Superior temporal gyrus (tissue), 1 donor: ENCODE results near the gene RAPGEF6.

Experiments used
- DNase-seq: peaks from one replicate; pipeline ENCODE4 v3.0.0-alpha.2; 2016; ENCODE audit errors: extremely low spot score

Gene RAPGEF6

GRCh38 chr5:131541762-131542161 is 93.3 kb downstream of the RAPGEF6 start:
- DNase-seq = no peak

- no peak for DNase-seq
These were observed 94.0 kb downstream of the RAPGEF6 start for GRCh38 chr5:131541071-131541470.

- DNase-seq = no peak
These were observed 95.8 kb downstream of the RAPGEF6 start for GRCh38 chr5:131539251-131539650.

- DNase-seq = no peak
These were observed 96.8 kb downstream of the RAPGEF6 start for GRCh38 chr5:131538177-131538593.

- no peak for DNase-seq
These were observed 98.1 kb downstream of the RAPGEF6 start for GRCh38 chr5:131536850-131537448.

GRCh38 chr5:131536211-131536826 is 98.7 kb downstream of the RAPGEF6 start:
- DNase-seq = no peak

GRCh38 chr5:131534974-131535373 is 100.1 kb downstream of the RAPGEF6 start:
- DNase-seq = peak; percentile 63

- no peak for DNase-seq
These were observed 101.2 kb downstream of the RAPGEF6 start for GRCh38 chr5:131533836-131534235.

GRCh38 chr5:131532031-131532640 is 102.9 kb downstream of the RAPGEF6 start:
- DNase-seq = peak; percentile 69

GRCh38 chr5:131530706-131531331 is 104.2 kb downstream of the RAPGEF6 start:
- DNase-seq = peak; percentile 56

- DNase-seq = no peak
These were observed 106.3 kb downstream of the RAPGEF6 start for GRCh38 chr5:131528682-131529081.

- DNase-seq = no peak
These were observed 109.2 kb downstream of the RAPGEF6 start for GRCh38 chr5:131525805-131526204.

- no peak for DNase-seq
These were observed 110.6 kb downstream of the RAPGEF6 start for GRCh38 chr5:131524431-131524830.

- no peak for DNase-seq
These were observed 111.4 kb downstream of the RAPGEF6 start for GRCh38 chr5:131523500-131524185.

- DNase-seq = no peak
These were observed 113.8 kb downstream of the RAPGEF6 start for GRCh38 chr5:131521252-131521651.

GRCh38 chr5:131515348-131515747 is 119.7 kb downstream of the RAPGEF6 start:
- DNase-seq = no peak

- no peak for DNase-seq
These were observed 120.4 kb downstream of the RAPGEF6 start for GRCh38 chr5:131514316-131515283.

GRCh38 chr5:131513780-131514179 is 121.2 kb downstream of the RAPGEF6 start:
- no peak for DNase-seq

- no peak for DNase-seq
These were observed 123.1 kb downstream of the RAPGEF6 start for GRCh38 chr5:131511934-131512333.

GRCh38 chr5:131509801-131510200 is 125.2 kb downstream of the RAPGEF6 start:
- DNase-seq = no peak
